HepG2 (cell line): ENCODE data around the gene SENP7. TPM values are rescaled to one million over a fixed set of nuclear protein-coding genes. Genes with fewer than 3 reads are reported as not detected.

ENCODE experiments used
- ASH2L ChIP-seq: fragments of 300-600, 200-600 bp; sonication (generic); IDR thresholded peaks from 2 replicates; pipeline ENCODE4 v1.7.0; 2017; ENCODE audit warnings: low read depth, mild to moderate bottlenecking, moderate library complexity, mixed read lengths, low read length; ENCODE audit not compliant: insufficient read length
- DNMT1 ChIP-seq: sonication (generic); formaldehyde crosslinking; IDR thresholded peaks from 2 replicates; pipeline ENCODE4 v1.5.1; 2020; ENCODE audit warnings: mild to moderate bottlenecking, missing genetic modification reagents
- EZH2 ChIP-seq: conservative IDR thresholded peaks from 2 replicates; pipeline ENCODE4 v1.6.1; 2012; ENCODE audit warnings: mild to moderate bottlenecking, low read depth, low read length, moderate library complexity
- FOSL2 ChIP-seq: sonication (generic); formaldehyde crosslinking; IDR thresholded peaks from 2 replicates; pipeline ENCODE4 v1.4.0; 2020; ENCODE audit warnings: missing genetic modification reagents
- HNF1A ChIP-seq, 2 experiments: sonication (generic) in 1 of 2; formaldehyde crosslinking in 1 of 2; IDR thresholded peaks; 2 replicates each; pipeline versions ENCODE4 v1.4.0 to v1.6.1; 2016 to 2020; ENCODE audit warnings: borderline replicate concordance in 1 of 2, low read depth in 1 of 2, mild to moderate bottlenecking in 1 of 2, missing genetic modification reagents in 1 of 2
- MZF1 ChIP-seq: sonication (generic); formaldehyde crosslinking; IDR thresholded peaks from 2 replicates; pipeline ENCODE4 v1.8.1; 2023; ENCODE audit warnings: mild to moderate bottlenecking, missing genetic modification reagents, borderline replicate concordance
- NFIC ChIP-seq: IDR thresholded peaks from 2 replicates; pipeline ENCODE4 v1.6.1; 2012; ENCODE audit warnings: mild to moderate bottlenecking, low read length, inconsistent platforms
- NFKB2 ChIP-seq: sonication (generic); formaldehyde crosslinking; IDR thresholded peaks from 2 replicates; pipeline ENCODE4 v1.4.0; 2020; ENCODE audit warnings: missing genetic modification reagents, borderline replicate concordance
- TOPORS ChIP-seq: sonication (generic); formaldehyde crosslinking; IDR thresholded peaks from 2 replicates; pipeline ENCODE4 v1.8.0; 2023; ENCODE audit warnings: mild to moderate bottlenecking, missing genetic modification reagents
- ZBTB26 ChIP-seq: IDR thresholded peaks from 2 replicates; pipeline ENCODE4 v1.6.1; 2016; ENCODE audit warnings: missing compliant biosample characterization, missing genetic modification reagents, borderline replicate concordance
- ZNF790 ChIP-seq: sonication (generic); formaldehyde crosslinking; IDR thresholded peaks from 2 replicates; pipeline ENCODE4 v1.8.0; 2022; ENCODE audit warnings: missing genetic modification reagents, mild to moderate bottlenecking, borderline replicate concordance
- polyA plus RNA-seq, 8 experiments: library from polyadenylated mRNA; depleted of rRNA in 3 of 8; stranded (reverse) in 7 of 8; unstranded in 1 of 8; fragments of >200 nt; fragmentation: Illumina TruSeq in 4 of 8; extraction: Trizol in 4 of 8; gene quantifications; 2 replicates each; pipeline versions ENCODE4 v1.2.1 to v1.2.3, GENCODE V29; 2011 to 2016; ENCODE audit warnings: low read depth in 4 of 8, missing spikeins in 1 of 8, mixed read lengths in 1 of 8; ENCODE audit not compliant: insufficient read depth in 1 of 8
- total RNA-seq, 5 experiments: library from RNA; depleted of rRNA; stranded (reverse); fragments of >200 nt; fragmentation: Illumina TruSeq; extraction: Trizol; gene quantifications; 2 replicates each; pipeline ENCODE4 v1.2.3, GENCODE V29; 2016; ENCODE audit warnings: low read depth in 1 of 5
- TF ChIP-seq, protein P1 (sequence below): sonication (generic); formaldehyde crosslinking; IDR thresholded peaks from 2 replicates; pipeline ENCODE4 v1.4.0; 2020; ENCODE audit warnings: missing genetic modification reagents
- TF ChIP-seq, protein P2 (sequence below): sonication (generic); formaldehyde crosslinking; IDR thresholded peaks from 2 replicates; pipeline ENCODE4 v1.5.1; 2020; ENCODE audit warnings: mild to moderate bottlenecking, missing genetic modification reagents, borderline replicate concordance
- TF ChIP-seq, protein P3 (sequence below): sonication (generic); formaldehyde crosslinking; IDR thresholded peaks from 2 replicates; pipeline ENCODE4 v1.4.0; 2020; ENCODE audit warnings: missing genetic modification reagents, borderline replicate concordance

SENP7 gene
- total and polyA plus RNA-seq, 2 of the 13 experiments (the other 11 are each of a cell fraction or from before 2014, with no cell fraction given) = 9.1 to 10.3 TPM

DNA sequence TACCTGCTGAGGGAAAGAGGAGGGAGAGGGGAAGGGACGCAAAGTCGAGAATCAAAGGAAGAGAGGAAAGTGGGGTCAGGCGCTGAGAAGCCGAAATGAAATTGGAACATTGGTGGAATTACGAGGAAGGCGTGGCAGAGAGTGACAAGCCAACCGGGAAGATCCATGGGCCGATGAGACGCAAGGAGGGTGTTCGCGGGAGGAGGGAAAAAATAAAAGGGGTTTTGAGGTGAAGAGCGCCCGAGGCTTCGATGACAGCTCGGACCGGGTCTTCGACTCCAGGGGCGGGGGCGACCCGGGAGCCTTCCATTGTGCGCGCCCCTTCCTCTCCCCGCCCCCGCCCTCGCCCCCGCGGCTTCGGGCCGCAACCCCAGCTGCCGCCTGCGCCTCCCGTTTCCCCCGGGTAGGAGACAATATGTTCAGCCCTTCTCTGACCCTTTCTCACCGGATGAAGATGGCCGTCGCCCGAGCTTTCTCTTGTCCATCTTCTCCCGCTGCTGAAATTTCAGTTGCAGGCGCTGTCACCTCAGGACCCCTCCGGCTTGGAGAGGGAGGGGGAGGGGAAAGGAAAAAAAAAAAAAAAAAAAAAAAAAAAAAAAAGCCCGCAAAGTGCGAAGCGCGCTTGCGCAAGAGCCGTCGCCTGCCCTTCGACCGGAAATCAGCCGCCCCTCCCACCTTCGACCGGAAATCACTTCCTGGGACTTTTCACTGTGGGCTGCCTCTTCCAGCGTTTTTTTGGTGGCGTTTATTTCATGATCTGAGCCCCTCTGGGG, at the start of gene SENP7 (continued):
- no peak for TF ChIP-seq HNF1A (IDR thresholded peaks at IDR 0.05; ENCODE audit: low read depth)
- TF ChIP-seq HNF1A (CRISPR knock-in tag; IDR thresholded peaks at IDR 0.05; ENCODE audit: borderline replicate concordance) = no peak
- TF ChIP-seq DNMT1 (CRISPR knock-in tag) = no peak
- TF ChIP-seq NFKB2 (CRISPR knock-in tag) = peak; percentile 72; the same call in 1 of the 2 replicates
- TF ChIP-seq, protein P1, sequence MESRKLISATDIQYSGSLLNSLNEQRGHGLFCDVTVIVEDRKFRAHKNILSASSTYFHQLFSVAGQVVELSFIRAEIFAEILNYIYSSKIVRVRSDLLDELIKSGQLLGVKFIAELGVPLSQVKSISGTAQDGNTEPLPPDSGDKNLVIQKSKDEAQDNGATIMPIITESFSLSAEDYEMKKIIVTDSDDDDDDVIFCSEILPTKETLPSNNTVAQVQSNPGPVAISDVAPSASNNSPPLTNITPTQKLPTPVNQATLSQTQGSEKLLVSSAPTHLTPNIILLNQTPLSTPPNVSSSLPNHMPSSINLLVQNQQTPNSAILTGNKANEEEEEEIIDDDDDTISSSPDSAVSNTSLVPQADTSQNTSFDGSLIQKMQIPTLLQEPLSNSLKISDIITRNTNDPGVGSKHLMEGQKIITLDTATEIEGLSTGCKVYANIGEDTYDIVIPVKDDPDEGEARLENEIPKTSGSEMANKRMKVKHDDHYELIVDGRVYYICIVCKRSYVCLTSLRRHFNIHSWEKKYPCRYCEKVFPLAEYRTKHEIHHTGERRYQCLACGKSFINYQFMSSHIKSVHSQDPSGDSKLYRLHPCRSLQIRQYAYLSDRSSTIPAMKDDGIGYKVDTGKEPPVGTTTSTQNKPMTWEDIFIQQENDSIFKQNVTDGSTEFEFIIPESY (CRISPR knock-in tag) = no peak
- peak; percentile 98 for TF ChIP-seq ASH2L
- TF ChIP-seq, protein P2, sequence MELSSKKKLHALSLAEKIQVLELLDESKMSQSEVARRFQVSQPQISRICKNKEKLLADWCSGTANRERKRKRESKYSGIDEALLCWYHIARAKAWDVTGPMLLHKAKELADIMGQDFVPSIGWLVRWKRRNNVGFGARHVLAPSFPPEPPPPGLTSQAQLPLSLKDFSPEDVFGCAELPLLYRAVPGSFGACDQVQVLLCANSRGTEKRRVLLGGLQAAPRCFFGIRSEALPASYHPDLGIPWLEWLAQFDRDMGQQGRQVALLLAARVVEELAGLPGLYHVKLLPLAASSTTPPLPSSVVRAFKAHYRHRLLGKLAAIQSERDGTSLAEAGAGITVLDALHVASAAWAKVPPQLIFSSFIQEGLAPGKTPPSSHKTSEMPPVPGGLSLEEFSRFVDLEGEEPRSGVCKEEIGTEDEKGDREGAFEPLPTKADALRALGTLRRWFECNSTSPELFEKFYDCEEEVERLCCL (CRISPR knock-in tag) = no peak
- TF ChIP-seq NFIC = peak; percentile 55; the same call in 1 of the 2 replicates
- no peak for TF ChIP-seq EZH2
- no peak for TF ChIP-seq TOPORS
- TF ChIP-seq ZBTB26 (CRISPR knock-in tag) = no peak
- no peak for TF ChIP-seq FOSL2
- no peak for TF ChIP-seq MZF1 (CRISPR knock-in tag)
- TF ChIP-seq, protein P3, sequence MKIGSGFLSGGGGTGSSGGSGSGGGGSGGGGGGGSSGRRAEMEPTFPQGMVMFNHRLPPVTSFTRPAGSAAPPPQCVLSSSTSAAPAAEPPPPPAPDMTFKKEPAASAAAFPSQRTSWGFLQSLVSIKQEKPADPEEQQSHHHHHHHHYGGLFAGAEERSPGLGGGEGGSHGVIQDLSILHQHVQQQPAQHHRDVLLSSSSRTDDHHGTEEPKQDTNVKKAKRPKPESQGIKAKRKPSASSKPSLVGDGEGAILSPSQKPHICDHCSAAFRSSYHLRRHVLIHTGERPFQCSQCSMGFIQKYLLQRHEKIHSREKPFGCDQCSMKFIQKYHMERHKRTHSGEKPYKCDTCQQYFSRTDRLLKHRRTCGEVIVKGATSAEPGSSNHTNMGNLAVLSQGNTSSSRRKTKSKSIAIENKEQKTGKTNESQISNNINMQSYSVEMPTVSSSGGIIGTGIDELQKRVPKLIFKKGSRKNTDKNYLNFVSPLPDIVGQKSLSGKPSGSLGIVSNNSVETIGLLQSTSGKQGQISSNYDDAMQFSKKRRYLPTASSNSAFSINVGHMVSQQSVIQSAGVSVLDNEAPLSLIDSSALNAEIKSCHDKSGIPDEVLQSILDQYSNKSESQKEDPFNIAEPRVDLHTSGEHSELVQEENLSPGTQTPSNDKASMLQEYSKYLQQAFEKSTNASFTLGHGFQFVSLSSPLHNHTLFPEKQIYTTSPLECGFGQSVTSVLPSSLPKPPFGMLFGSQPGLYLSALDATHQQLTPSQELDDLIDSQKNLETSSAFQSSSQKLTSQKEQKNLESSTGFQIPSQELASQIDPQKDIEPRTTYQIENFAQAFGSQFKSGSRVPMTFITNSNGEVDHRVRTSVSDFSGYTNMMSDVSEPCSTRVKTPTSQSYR (CRISPR knock-in tag) = no peak
- TF ChIP-seq ZNF790 = no peak; the same call in 1 of the 2 replicates
